HG03045 (cell line): Measurements from ENCODE around the gene TIMM17A.

Experiments
- ATAC-seq: cut with Tn5 transposase; IDR thresholded peaks from one replicate; pipeline ENCODE4 v1.9.1; 2021; ENCODE audit warnings: mild to moderate bottlenecking, moderate library complexity; ENCODE audit not compliant: unreplicated experiment

The TIMM17A gene

DNA sequence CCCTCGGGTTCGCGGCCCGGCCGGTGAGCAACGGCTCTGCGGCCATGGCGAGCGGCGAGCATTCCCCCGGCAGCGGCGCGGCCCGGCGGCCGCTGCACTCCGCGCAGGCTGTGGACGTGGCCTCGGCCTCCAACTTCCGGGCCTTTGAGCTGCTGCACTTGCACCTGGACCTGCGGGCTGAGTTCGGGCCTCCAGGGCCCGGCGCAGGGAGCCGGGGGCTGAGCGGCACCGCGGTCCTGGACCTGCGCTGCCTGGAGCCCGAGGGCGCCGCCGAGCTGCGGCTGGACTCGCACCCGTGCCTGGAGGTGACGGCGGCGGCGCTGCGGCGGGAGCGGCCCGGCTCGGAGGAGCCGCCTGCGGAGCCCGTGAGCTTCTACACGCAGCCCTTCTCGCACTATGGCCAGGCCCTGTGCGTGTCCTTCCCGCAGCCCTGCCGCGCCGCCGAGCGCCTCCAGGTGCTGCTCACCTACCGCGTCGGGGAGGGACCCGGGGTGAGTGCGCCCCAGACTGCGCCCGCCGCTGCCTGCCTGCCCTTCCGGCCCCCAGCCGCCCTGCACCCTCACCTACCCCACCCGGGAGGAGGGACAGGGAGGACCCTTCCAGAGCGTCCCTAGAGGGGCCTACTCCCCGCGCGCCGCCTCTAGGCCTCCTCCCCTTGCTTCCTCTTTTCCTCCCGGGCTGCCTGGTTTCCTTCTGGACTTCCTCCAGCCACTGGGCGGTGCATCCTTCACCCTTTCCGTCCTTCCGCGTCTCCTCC lies 27.5 kb downstream of the TIMM17A start, which contains the start of gene RNPEP:
Gene RNPEP, plus strand, starts transcription at position 26 of the 757 bp plus-strand sequence. Its CDS starts 19 bp downstream, at position 45.
- ATAC-seq = peak; percentile 84

DNA sequence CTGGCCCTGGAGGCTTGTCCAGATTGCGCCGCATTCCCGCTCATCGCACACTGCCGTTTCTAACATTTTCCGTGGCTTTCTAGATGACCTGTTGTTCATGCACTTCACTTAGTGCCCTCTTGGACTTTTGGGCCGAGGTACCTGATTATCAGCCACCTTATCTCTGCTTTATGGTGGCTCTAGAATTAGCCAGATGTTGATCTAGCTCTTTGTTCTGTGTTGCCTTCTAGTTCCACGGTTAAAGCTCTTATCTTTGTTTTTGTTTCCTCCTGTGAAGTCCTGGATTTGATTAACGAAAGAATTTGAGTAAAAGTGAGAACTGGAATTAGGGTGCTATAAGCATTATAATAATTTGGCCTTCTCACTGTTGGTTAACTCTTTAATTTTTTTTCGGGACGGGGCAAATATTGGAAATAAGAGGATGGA lies 28.1 kb downstream of the TIMM17A start:
- ATAC-seq = no peak

DNA sequence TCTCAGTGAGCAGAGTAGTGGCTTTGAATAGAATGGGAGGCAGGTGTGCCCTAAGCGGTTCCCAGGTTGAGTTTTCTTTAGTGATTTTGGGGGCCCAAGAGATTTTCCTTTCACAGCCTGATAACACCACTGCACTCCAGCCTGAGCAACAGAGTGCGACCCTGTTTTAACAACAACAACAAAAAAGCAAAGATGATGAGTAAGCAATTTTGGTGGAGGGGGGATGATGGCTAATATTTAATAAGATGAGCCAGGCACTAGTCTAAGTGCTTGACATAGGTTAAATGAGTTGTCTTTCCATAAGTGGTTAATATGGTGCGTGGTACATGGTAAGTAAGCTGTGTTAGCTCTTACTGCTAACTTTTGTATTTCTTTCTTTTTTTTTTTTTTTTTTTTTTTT lies 29.1 kb downstream of the TIMM17A start:
- ATAC-seq = no peak

DNA sequence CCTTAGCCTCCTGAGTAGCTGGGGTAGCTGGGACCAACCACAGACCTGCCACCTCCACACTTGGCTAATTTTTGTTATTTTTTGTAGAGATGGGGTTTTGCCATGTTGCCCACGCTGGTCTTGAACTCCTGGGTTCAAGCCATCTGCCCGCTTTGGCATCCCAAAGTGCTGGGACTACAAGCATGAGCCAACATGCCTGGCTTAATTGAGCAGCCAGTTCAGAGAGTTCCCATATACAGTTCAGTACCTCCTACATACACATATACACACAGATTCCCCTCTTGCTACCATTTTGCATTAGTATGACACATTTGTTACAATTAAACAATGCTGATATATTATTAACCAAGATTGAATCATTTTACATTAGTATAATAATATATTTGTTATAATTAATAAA lies 30.1 kb downstream of the TIMM17A start:
- ATAC-seq = no peak

DNA sequence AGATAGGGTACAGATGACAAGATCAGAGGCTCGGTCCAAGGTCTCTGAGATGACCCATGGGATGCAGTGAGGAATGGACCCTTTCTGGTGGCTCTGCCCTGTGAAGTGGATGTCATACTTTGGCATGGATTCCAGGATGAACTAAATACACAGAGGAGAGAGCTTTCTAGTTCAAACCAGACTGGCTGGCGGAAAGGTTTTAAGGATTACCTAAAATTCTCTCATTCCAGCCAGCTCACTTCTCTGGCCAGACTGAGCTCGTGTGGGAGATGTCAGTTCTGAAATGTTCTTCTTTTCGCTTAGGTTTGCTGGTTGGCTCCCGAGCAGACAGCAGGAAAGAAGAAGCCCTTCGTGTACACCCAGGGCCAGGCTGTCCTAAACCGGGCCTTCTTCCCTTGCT lies 33.3 kb downstream of the TIMM17A start:
- no peak for ATAC-seq

DNA sequence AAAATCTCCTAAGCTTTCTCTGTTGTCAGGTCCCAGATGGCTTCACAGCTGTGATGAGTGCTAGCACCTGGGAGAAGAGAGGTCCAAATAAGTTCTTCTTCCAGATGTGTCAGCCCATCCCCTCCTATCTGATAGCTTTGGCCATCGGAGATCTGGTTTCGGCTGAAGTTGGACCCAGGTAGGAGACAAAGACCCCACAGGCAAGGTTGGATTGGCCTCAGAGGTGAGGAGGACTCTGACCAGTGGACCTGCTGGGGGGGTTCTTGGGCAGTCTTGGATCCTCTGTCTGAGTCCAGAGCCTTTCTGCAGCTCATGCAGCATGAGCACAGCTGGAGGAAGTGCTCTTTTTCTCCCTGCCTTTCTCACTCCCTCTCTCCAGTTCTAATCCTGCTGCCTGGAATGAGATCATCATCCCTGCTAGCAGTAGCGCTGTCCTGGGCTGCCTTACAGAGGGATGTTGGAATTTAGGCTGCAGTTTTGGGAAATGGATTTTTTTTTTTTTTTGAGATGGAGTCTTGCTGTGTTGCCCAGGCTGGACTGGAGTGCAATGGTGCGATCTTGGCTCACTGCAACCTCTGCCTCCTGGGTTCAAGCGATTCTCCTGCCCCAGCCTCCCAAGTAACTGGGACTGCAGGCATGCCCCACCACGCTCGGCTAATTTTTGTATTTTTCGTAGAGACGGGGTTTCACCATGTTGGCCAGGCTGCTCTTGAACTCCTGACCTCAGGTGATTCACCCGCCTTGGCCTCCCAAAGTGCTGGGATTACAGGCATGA lies 34.2 kb downstream of the TIMM17A start:
- ATAC-seq = no peak

DNA sequence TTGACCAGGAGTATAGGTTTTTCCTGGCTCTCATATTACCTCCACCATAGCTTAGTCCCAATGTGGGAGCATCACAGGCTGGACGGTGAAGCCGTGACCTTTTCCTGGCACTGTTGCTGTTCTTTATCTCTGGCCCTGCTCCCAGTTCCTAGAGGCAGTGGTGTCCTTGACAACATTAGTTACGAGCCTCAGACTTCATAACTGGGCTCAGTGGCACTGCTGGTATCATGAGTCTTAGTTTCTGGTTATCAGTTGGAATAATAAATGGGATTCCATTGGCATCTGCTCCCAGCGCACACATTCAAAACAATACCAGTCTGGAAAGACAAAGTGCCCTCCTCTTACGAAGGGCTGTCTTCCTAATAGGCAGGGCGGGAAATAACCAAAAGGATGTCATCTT lies 35.1 kb downstream of the TIMM17A start:
- ATAC-seq = no peak

DNA sequence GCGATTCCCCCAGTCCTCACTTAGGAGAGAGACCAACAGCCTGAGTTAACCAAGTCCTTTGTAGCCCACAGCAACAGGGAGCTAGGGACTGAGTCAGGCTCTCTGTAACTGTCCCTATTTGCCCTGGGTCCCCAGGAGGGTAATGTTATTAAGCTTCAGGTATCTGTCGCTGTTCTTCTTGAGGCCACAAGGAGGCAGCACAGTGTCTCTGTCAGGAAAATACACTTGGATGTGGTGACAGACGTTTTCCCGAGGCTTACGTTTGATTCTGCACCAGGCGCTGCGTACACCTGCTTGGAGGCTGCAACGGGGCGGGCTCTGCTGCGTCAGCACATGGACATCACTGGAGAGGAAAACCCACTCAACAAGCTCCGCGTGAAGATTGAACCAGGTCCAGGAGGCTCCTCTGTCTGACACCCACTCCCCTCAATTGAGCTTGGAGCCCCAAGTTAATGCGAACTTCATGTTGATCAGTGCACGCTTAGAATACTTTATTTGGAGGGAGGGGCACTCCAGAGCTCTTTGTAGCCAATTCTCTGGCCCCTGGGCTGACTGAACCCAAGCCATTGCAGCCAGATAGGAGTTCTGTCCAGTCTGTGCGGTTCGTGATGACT lies 44.4 kb downstream of the TIMM17A start:
- no peak for ATAC-seq

DNA sequence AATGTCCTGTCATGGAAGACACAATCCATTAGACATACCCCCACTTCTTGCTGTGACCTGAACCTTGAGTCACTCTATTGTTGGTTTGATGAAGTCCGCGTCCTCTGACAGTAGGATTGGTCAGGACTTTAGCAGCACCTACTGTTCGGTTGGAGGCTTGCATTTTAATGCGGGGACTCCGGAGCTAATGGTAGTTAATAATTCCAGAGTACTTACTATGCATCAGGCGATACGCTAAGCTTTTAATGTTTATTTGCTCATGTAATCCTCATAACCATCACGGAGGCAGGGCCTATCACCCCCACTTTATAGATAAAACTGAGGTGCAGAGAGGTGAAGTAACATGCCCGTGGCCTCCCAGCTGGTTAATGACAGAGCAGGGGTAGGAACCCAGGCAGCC lies 47.2 kb downstream of the TIMM17A start:
- ATAC-seq = no peak

DNA sequence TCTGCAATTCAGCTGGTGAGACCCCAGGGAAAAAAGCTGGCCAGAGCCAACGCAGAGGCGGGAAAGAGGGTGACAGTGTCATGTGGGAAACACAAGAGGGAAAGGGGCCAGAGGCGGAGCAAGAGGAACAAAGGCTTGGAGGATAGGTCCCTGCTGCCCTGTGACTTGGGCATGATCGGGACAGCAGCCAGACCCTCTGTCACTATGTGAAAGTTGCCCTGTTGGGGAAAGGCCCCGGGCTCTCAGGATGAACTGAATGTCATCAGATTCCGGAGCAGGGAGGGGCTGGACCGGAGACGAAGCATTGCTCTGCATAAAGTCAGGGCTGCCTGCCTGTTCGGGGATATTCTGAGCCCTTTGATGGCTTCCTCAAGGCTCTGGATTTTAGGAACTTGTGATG lies 49.4 kb downstream of the TIMM17A start:
- no peak for ATAC-seq

DNA sequence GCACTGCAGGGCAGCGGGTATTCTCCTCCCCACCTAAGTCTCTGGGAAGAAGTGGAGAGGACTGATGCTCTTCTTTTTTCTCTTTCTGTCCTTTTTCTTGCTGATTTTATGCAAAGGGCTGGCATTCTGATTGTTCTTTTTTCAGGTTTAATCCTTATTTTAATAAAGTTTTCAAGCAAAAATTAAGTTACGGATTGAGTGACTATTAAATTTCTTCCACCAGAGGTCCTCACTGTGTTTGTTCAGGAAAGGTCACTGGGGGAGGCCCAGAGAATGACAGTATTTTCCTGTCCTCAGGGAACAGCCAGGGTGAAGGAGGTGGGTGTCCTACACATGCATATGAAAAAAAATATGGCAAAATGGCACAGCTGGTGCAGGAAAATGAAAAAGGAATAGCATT lies 50.7 kb downstream of the TIMM17A start:
- no peak for ATAC-seq

DNA sequence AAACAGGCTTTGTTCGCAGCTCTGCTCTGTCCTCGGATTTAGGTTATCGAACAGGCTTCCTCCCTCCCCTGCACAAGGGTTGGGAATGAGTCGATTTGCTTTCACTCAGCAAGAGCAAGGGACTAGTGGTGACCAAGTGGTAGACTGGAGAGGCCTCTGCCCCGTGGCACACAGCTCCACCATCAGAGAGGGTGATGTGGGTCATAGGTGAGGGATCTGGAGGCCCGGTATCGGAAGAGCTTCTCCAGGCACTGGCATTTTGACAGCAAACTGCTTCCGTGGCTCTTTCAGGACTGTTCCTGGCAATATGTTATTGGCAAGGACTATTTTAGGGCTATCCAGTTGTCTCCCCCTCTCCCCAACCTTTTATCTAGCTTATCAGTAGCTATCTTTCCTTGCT lies 52.0 kb downstream of the TIMM17A start:
- ATAC-seq = no peak

DNA sequence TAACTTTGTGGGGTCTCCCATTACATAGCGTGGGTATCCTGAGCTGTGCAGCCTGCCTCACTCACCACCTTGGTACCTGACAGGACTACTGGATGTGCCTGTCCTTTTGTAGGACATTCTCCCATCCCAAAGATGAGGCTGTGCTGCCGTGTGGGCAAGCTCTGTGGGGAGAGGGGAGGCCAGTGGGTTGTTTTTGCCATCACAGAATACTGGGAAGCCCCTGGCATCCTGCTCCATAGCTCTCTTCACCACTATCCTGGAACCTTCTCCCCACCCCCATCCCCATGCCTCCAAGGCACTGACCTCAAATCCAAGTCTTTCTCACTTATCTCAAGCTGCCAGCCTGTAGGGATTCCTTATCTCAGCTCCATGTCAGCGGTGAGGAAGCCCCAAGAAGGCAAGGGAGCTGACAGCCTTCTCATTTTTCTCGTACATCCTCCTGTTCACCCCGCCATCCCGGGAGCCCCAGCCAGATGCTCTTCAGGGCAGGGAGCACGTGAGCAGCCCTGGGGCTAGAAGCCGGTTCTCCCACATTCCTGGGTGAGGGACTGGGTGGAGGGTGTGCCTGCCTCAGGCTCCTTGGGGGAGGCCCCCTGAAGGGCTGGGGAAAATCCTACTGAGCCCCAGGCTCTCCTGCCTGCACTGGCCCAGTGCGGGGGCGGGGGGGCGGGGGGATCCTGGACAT lies 52.6 kb downstream of the TIMM17A start:
- no peak for ATAC-seq

DNA sequence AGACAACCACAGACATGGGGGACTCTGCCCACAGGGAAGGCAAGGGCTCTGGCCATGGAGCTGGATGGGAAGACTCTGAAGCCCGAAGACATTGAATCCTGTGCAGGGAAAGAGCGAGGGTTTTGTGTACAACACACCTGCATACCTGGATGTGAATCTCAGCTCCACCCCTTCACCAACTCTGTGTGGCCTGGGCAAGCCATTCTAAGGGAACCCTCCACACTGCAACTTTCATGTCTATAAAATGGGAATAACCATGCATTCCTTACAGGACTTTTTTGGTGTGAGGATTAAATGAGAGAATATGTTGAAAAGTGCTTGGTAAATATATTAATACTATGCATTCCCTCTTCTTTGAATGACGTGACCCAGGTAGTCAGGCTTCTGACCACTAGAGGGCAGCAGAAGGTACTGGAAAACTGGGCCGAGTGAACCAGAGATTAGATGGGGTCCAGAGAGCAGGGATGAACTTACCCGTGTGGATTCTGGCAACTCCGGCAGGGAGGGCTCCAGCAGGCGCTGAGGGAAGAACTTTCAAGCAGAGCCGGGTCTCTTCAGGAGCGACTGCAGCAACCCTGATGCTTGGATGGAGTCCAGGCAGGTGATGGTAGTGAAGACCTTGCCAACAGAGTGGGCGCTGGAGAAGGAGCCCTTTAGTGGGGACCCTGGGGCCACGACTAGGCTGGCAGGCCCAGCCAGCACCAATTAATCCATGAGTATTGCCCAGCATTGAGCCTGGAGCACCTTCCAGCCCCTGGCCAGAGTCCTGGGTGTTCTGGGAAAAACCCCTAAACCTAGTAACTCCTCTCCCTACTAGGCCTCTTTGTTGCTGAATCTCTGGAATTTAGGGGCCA lies 54.2 kb downstream of the TIMM17A start:
- ATAC-seq = peak; percentile 45

DNA sequence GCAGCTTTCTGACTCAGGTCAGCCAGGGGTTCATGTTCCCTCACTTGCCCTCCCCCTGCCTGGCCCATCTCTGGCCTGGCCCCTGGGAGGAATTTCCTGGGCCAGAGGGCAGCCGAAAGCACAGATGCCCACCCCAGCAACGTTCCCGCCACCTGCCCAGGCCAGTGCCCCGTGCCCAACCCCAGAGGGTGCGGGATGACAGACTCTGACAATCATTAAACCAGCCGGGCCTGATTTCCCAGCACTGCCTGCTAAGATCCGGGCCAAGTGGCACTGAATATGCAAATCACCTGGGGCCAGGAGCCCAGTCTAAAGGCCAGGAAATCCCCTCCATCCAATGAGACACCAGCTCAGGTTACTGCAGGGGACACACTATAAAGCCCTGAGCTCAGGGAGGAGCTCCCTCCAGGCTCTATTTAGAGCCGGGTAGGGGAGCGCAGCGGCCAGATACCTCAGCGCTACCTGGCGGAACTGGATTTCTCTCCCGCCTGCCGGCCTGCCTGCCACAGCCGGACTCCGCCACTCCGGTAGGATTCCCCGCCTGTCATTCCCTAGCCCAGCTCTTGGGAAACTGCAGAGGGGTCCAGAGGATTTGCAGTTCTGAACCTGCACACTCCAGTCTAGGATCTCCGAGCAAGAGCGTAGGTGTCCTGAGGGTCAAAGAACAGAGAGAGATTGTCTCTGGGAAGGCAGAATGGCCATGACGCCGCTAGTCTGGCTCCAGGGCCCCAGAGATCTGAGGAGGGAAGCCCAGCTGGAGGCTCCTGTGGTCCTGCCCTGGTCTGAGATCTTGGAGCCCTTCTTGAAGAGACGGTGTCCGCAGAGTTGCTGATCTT lies 55.1 kb downstream of the TIMM17A start, which contains the start of gene ELF3:
Gene ELF3, plus strand, starts transcription at position 408 of the 836 bp plus-strand sequence. CDS start 550 bp downstream, outside the sequence.
- ATAC-seq = peak; percentile 79

DNA sequence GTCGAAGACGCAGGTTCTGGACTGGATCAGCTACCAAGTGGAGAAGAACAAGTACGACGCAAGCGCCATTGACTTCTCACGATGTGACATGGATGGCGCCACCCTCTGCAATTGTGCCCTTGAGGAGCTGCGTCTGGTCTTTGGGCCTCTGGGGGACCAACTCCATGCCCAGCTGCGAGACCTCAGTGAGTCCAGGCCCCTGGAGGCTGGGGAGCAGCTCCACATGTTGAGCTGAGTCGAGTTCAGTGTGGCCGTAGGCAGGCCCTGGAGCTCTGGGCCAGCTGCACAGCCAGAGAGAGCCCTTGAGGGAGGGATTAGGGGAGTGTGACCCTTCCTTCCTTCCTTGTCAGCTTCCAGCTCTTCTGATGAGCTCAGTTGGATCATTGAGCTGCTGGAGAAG lies 56.7 kb downstream of the TIMM17A start:
- no peak for ATAC-seq

DNA sequence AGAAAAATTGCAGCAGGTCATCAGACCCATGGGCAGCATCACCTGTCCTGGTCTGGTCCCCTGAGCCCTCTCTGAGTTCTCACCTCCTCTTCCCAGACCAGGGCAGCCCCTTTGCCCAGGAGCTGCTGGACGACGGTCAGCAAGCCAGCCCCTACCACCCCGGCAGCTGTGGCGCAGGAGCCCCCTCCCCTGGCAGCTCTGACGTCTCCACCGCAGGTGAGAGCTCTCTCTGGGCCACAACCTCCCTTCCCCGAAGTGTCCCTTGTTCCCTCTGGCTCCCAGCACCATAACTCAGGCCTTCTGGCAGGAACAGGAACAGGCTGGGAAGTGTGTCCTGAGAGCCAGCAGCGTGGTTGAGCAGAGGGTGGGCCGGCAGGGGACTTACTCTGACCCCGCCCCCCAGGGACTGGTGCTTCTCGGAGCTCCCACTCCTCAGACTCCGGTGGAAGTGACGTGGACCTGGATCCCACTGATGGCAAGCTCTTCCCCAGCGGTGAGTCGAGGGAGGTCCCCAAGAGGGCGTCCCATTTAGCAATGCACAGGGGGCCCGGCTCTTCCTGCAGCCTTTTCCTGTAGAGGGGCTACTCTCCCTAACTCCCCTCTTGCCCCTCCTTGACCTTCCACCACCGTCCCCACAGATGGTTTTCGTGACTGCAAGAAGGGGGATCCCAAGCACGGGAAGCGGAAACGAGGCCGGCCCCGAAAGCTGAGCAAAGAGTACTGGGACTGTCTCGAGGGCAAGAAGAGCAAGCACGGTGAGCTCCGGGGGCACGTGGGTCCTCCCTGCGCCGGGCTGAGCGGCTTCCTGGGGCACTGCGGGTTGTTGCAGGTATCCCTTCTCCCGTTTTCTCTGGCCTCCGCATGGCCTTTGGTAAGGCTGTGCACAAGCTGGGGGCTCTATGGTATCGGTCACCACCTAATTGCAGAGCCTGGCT lies 57.5 kb downstream of the TIMM17A start:
- ATAC-seq = no peak

DNA sequence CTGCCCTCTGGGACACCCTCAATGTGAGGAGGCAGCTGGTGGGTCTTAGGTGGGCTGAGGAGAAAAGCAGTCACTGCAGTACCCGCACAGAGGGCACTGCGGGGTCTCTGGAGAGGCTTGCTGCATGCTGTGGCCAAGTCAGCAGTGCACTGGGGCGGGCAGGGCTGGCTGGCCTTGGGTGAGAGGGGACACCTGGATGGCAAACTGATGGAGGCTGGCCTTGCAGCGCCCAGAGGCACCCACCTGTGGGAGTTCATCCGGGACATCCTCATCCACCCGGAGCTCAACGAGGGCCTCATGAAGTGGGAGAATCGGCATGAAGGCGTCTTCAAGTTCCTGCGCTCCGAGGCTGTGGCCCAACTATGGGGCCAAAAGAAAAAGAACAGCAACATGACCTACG lies 58.3 kb downstream of the TIMM17A start:
- ATAC-seq = no peak
